Panc1 (cell line): ENCODE measurements around the gene ATIC. TPM values are rescaled to one million over a fixed set of nuclear protein-coding genes. Genes with fewer than 3 reads are reported as not detected.

Experiments
- ATAC-seq: fragments of 200-7000 bp; cut with Tn5 transposase; 2 replicates; pipeline ENCODE4 v1.9.1; 2020; ENCODE audit warnings: mild to moderate bottlenecking, moderate library complexity
- BruUV-seq: library from RNA; stranded (reverse); fragments of 400-500 nt; replicated peaks from 2 replicates; lab custom pipeline; 2021; lab: Mats Ljungman, UMichigan
- CTCF ChIA-PET: fragments of 300-600 bp; sonication (Branson Sonifier 250); formaldehyde crosslinking; loops from one replicate; lab custom pipeline; 2022; ENCODE audit warnings: antibody characterized with exemption; lab: Charles Lee
- POLR2A ChIA-PET: fragments of 300-600 bp; sonication (Branson Sonifier 250); formaldehyde crosslinking; loops from one replicate; lab custom pipeline; 2022; ENCODE audit warnings: antibody characterized with exemption; lab: Charles Lee
- DNase-seq: peaks from one replicate; pipeline ENCODE4 v3.0.0-alpha.2; 2010; ENCODE audit warnings: low read depth, low spot score
- H3K27ac ChIP-seq: 2 replicates; pipeline ENCODE4 v1.5.1; 2011; ENCODE audit warnings: mild to moderate bottlenecking, low read length, inconsistent platforms
- H3K27me3 ChIP-seq: fragments of 200-500 bp; sonication (Bioruptor generic); 2 replicates; pipeline ENCODE4 v1.6.0; 2014; ENCODE audit warnings: low read length, inconsistent platforms; ENCODE audit not compliant: control insufficient read depth, insufficient read depth
- H3K36me3 ChIP-seq: fragments of 200-500 bp; sonication (Bioruptor generic); 2 replicates; pipeline ENCODE4 v1.5.1; 2014; ENCODE audit warnings: inconsistent platforms, mild to moderate bottlenecking, low read length, moderate library complexity; ENCODE audit not compliant: control insufficient read depth, insufficient read depth
- H3K4me1 ChIP-seq: 2 replicates; pipeline ENCODE4 v1.5.1; 2011; ENCODE audit warnings: inconsistent platforms, mild to moderate bottlenecking, low read length, moderate library complexity; ENCODE audit not compliant: control insufficient read depth, insufficient read depth
- H3K4me3 ChIP-seq, 2 experiments: 2 replicates each; pipeline ENCODE4 v1.5.1; 2011 to 2012; ENCODE audit warnings: low read depth in 2 of 2, low read length in 2 of 2, mild to moderate bottlenecking in 2 of 2, inconsistent platforms in 1 of 2, moderate library complexity in 1 of 2
- H3K9me3 ChIP-seq: fragments of 200-500 bp; sonication (Bioruptor generic); 2 replicates; pipeline ENCODE4 v1.5.1; 2014; ENCODE audit warnings: low read depth, mild to moderate bottlenecking, inconsistent platforms, low read length, moderate library complexity; ENCODE audit not compliant: control insufficient read depth, insufficient read depth
- POLR2AphosphoS5 ChIP-seq: IDR thresholded peaks from 2 replicates; pipeline ENCODE4 v1.6.1; 2012; ENCODE audit warnings: mild to moderate bottlenecking, low read depth, low read length, moderate library complexity
- SIN3A ChIP-seq: IDR thresholded peaks from 2 replicates; pipeline ENCODE4 v1.6.1; 2012; ENCODE audit warnings: low read depth, mild to moderate bottlenecking, low read length, moderate library complexity, borderline replicate concordance; ENCODE audit not compliant: insufficient read depth
- TCF7L2 ChIP-seq: IDR thresholded peaks from 2 replicates; pipeline ENCODE4 v1.6.1; 2011; ENCODE audit warnings: mild to moderate bottlenecking, low read depth, low read length, inconsistent platforms
- in situ Hi-C: cut with HindIII; loops from 2 replicates; pipeline ENCODE4 v1.10.0; 2016; ENCODE audit warnings: low sequenced_read_pairs, low pct_unique_long_range_greater_than_20kb
- intact Hi-C: fragments of 100-400 bp; cut with micrococcal nuclease; formaldehyde crosslinking; loops from one replicate; pipeline ENCODE4 v1.10.0; 2022; ENCODE audit not compliant: unreplicated experiment
- total RNA-seq: library from RNA; stranded (reverse); gene quantifications from one replicate; pipeline ENCODE4 v1.2.1, GENCODE V29; 2021; ENCODE audit not compliant: unreplicated experiment
- TF ChIP-seq, protein P1 (sequence below): fragments of 450-650 bp; IDR thresholded peaks from 2 replicates; pipeline ENCODE4 v1.5.1; 2017; ENCODE audit warnings: mild to moderate bottlenecking
- TF ChIP-seq, protein P2 (sequence below), 2 experiments: IDR thresholded peaks; 2 replicates each; pipeline ENCODE4 v1.6.1; 2011 to 2012; ENCODE audit warnings: low read depth in 2 of 2, control low read depth in 1 of 2, low read length in 1 of 2, mild to moderate bottlenecking in 1 of 2, moderate library complexity in 1 of 2; ENCODE audit not compliant: insufficient read depth in 1 of 2

Gene ATIC
- total RNA-seq, 1 experiment from 2014 or later, result 223 TPM

GRCh38 chr2:215391531-215391930 is 79.7 kb downstream of the ATIC start:
- CTCF ChIA-PET, result interaction anchor here (0.7 kb wide), 1 partner anchor 303 kb away, joined by 5 read pairs; no protein-coding TSS in a partner anchor

DNA sequence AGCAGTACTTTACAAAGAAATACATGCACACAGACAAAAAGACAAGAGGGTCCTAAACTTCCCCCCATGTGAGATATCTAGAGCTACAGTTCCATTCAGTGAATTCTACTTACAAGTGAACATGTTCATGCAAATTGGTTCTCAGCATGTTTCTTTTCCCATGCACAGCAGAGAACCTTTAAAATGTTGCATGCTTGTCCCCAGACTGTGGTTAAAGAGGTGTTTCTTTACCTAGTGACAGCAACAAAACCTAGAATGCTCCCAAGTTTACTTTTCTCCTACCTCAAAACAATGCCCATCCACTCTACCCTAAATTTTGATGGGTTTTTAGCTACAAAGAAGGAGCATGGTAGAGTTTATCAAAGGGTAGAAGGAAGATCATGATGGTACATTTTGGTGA is 80.3 kb downstream of the ATIC start:
- CTCF ChIA-PET, result interaction anchor here (0.7 kb wide), 1 partner anchor 303 kb away, joined by 5 read pairs; no protein-coding TSS in a partner anchor
- no TSS peak for BruUV-seq
- in situ Hi-C loops (no loop called here), intact Hi-C loops (no loop called here)
- Histone ChIP-seq H3K9me3 (no peaks in the 10 kb centered on the region), H3K36me3 (no peaks in the 10 kb centered on the region), H3K4me1 (no peaks in the 10 kb centered on the region), H3K4me3 (no peak overlapping the region), H3K27me3 (no peaks in the 10 kb centered on the region), H3K27ac (no peak overlapping the region)
- no peak for DNase-seq
- TF ChIP-seq POLR2AphosphoS5, result no peak
- TF ChIP-seq, protein P1, sequence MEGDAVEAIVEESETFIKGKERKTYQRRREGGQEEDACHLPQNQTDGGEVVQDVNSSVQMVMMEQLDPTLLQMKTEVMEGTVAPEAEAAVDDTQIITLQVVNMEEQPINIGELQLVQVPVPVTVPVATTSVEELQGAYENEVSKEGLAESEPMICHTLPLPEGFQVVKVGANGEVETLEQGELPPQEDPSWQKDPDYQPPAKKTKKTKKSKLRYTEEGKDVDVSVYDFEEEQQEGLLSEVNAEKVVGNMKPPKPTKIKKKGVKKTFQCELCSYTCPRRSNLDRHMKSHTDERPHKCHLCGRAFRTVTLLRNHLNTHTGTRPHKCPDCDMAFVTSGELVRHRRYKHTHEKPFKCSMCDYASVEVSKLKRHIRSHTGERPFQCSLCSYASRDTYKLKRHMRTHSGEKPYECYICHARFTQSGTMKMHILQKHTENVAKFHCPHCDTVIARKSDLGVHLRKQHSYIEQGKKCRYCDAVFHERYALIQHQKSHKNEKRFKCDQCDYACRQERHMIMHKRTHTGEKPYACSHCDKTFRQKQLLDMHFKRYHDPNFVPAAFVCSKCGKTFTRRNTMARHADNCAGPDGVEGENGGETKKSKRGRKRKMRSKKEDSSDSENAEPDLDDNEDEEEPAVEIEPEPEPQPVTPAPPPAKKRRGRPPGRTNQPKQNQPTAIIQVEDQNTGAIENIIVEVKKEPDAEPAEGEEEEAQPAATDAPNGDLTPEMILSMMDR, result no peak
- TF ChIP-seq, protein P2, sequence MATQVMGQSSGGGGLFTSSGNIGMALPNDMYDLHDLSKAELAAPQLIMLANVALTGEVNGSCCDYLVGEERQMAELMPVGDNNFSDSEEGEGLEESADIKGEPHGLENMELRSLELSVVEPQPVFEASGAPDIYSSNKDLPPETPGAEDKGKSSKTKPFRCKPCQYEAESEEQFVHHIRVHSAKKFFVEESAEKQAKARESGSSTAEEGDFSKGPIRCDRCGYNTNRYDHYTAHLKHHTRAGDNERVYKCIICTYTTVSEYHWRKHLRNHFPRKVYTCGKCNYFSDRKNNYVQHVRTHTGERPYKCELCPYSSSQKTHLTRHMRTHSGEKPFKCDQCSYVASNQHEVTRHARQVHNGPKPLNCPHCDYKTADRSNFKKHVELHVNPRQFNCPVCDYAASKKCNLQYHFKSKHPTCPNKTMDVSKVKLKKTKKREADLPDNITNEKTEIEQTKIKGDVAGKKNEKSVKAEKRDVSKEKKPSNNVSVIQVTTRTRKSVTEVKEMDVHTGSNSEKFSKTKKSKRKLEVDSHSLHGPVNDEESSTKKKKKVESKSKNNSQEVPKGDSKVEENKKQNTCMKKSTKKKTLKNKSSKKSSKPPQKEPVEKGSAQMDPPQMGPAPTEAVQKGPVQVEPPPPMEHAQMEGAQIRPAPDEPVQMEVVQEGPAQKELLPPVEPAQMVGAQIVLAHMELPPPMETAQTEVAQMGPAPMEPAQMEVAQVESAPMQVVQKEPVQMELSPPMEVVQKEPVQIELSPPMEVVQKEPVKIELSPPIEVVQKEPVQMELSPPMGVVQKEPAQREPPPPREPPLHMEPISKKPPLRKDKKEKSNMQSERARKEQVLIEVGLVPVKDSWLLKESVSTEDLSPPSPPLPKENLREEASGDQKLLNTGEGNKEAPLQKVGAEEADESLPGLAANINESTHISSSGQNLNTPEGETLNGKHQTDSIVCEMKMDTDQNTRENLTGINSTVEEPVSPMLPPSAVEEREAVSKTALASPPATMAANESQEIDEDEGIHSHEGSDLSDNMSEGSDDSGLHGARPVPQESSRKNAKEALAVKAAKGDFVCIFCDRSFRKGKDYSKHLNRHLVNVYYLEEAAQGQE (IDR thresholded peaks at IDR 0.05; ENCODE audit: insufficient read depth in 1 of 2, low read depth in 2 of 2, low read length in 1 of 2), result no peak
- TF ChIP-seq TCF7L2, result no peak
- no peak for TF ChIP-seq SIN3A
- ATAC-seq, result no peak
- POLR2A ChIA-PET, result no interaction called here

More at GRCh38 chr2:215391531-215391930, 79.7 kb downstream of the ATIC start:
- POLR2A ChIA-PET, result no interaction called here
- DNase-seq, result no peak
- ATAC-seq, result no peak
- intact Hi-C loops (no loop called here), in situ Hi-C loops (no loop called here)
- Histone ChIP-seq H3K4me3 (no peak overlapping the region), H3K4me1 (no peaks in the 10 kb centered on the region), H3K27me3 (no peaks in the 10 kb centered on the region), H3K36me3 (no peaks in the 10 kb centered on the region), H3K9me3 (no peaks in the 10 kb centered on the region), H3K27ac (no peak overlapping the region)
- TF ChIP-seq, protein P1, result no peak
- TF ChIP-seq POLR2AphosphoS5, result no peak
- TF ChIP-seq, protein P2 (IDR thresholded peaks at IDR 0.05; ENCODE audit: insufficient read depth in 1 of 2, low read depth in 2 of 2, low read length in 1 of 2), result no peak
- TF ChIP-seq TCF7L2, result no peak
- no peak for TF ChIP-seq SIN3A
- BruUV-seq, result no TSS peak
